Smooth muscle cell (in vitro differentiated cells): Measurements from ENCODE around the gene ACOT12. TPM values are rescaled to one million over a fixed set of nuclear protein-coding genes. Genes with fewer than 3 reads are reported as not detected.

Experiments used
- DNase-seq: peaks from one replicate; lab custom pipeline; 2025; ENCODE audit not compliant: unreplicated experiment; lab: John Stamatoyannopoulos, UW
- H2AFZ ChIP-seq: fragments of 200-600 bp; sonication (generic); 2 replicates; pipeline ENCODE4 v1.6.0; 2016; ENCODE audit warnings: antibody characterized with exemption, low read depth, mild to moderate bottlenecking
- H3F3A ChIP-seq: fragments of 200-600 bp; sonication (generic); 2 replicates; pipeline ENCODE4 v1.6.0; 2017; ENCODE audit warnings: antibody characterized with exemption, low read depth
- H3K27ac ChIP-seq: fragments of 200-600 bp; sonication (generic); 2 replicates; pipeline ENCODE4 v1.5.1; 2016; ENCODE audit warnings: low read depth, mild to moderate bottlenecking
- H3K27me3 ChIP-seq: fragments of 200-600 bp; sonication (generic); 2 replicates; pipeline ENCODE4 v1.6.1; 2016; ENCODE audit warnings: low read depth, mild to moderate bottlenecking
- H3K36me3 ChIP-seq: fragments of 200-600 bp; sonication (generic); 2 replicates; pipeline ENCODE4 v1.5.1; 2016; ENCODE audit warnings: low read depth
- H3K4me1 ChIP-seq: fragments of 200-600 bp; sonication (generic); 2 replicates; pipeline ENCODE4 v1.5.1; 2016; ENCODE audit warnings: low read depth
- H3K4me2 ChIP-seq: fragments of 200-600 bp; sonication (generic); 2 replicates; pipeline ENCODE4 v1.6.0; 2016; ENCODE audit warnings: mild to moderate bottlenecking
- H3K4me3 ChIP-seq: fragments of 200-600 bp; sonication (generic); 2 replicates; pipeline ENCODE4 v1.5.1; 2016; ENCODE audit warnings: mild to moderate bottlenecking
- H3K79me2 ChIP-seq: fragments of 200-600 bp; sonication (generic); 2 replicates; pipeline ENCODE4 v1.6.0; 2016; ENCODE audit warnings: low read depth, mild to moderate bottlenecking
- H3K9ac ChIP-seq: fragments of 200-600 bp; sonication (generic); 2 replicates; pipeline ENCODE4 v1.6.0; 2016; ENCODE audit warnings: low read depth
- H3K9me3 ChIP-seq: fragments of 200-600 bp; sonication (generic); replicated peaks from 2 replicates; pipeline ENCODE4 v1.5.1; 2016; ENCODE audit warnings: low read depth
- H4K20me1 ChIP-seq: fragments of 200-600 bp; sonication (generic); 2 replicates; pipeline ENCODE4 v1.6.0; 2016; ENCODE audit warnings: low read depth
- CTCF ChIP-seq: fragments of 200-600 bp; sonication (generic); IDR thresholded peaks from 2 replicates; pipeline ENCODE4 v1.5.1; 2017; ENCODE audit warnings: borderline replicate concordance, mild to moderate bottlenecking, antibody characterized with exemption; ENCODE audit not compliant: insufficient read depth, poor library complexity, severe bottlenecking
- WGBS: methylation state at CpG from one replicate; pipeline ENCODE4 v1.1.7; 2016; ENCODE audit warnings: low lambda C conversion rate; 5-methylcytosine and 5-hydroxymethylcytosine counted together
- polyA plus RNA-seq: library from polyadenylated mRNA; unstranded; fragments of >200 nt; fragmentation: Nextera tagmentation; extraction: Ambion mirVana; gene quantifications from 2 replicates; pipeline ENCODE4 v1.2.1, GENCODE V29; 2016
- total RNA-seq: library from RNA; depleted of rRNA; stranded (reverse); fragments of >200 nt; gene quantifications from 2 replicates; pipeline ENCODE4 v1.2.3, GENCODE V29; 2014

ACOT12 gene
- total and polyA plus RNA-seq, 2 experiments from 2014 or later: not detected

DNA sequence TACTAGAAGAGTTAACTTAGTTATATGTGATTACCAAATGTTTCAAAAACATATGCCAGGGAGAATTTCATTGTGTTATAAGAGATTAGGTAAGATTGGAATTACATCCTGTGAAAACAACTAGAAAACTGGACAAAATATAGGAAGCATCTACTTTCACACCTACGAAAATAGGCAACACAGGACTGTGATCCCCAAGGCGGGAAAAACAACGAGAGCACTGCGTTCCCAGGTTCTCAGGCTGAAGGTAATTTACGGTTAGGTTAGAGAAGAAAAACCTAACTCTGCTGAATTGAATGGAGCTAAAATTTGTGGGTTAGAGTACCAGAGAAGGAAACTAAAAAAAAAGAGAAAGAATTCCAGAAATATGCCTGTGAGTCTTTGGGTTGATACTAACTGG lies 28.4 kb downstream of the ACOT12 start:
- no peak for TF ChIP-seq CTCF
- Histone ChIP-seq H3K36me3 (no peaks in the 10 kb centered on the region), H2AFZ (no peak overlapping the region), H3K4me2 (no peak overlapping the region), H3K9ac (no peak overlapping the region), H3K4me1 (no peaks in the 10 kb centered on the region), H3K79me2 (no peaks in the 10 kb centered on the region), H3F3A (no peaks in the 10 kb centered on the region), H3K4me3 (no peak overlapping the region), H3K27me3 (no peaks in the 10 kb centered on the region), H3K9me3 (no peaks in the 10 kb centered on the region), H3K27ac (no peak overlapping the region), H4K20me1 (no peaks in the 10 kb centered on the region)
- DNase-seq: no peak
- WGBS: 89% methylated on average over 5 of the region's 5 CpGs

GRCh38 chr5:81363093-81363871 lies 30.7 kb downstream of the ACOT12 start:
- no peak for TF ChIP-seq CTCF
- 88% methylated on average over 4 of the region's 4 CpGs for whole genome bisulfite sequencing
- H3K4me1 ChIP-seq: peaks cover 3% of the 10 kb centered on the region

DNA sequence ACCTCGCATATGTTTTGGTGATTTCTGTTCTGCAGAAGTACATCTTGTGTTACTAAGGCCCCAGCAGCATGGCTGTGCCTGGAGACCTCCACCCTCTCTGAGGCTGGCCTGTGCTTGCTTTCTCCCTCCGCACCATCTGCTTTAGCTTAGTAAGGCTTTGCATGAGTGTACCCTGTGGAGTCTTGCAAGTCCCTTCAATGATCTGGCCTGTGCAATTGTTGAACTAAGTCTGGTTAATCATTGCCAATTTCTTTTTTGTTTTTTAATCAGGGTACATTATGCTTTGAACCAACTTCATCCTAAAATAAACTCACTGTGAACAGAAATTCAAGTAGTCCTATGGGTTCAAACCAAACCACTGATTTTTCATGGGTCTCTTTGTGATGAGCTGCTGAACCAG lies 32.3 kb downstream of the ACOT12 start:
- WGBS: 97% methylated on average over 2 of the region's 2 CpGs

More at GRCh38 chr5:81363093-81363871, 30.7 kb downstream of the ACOT12 start:
- no peak for DNase-seq
- Histone ChIP-seq H3K9me3 (no peaks in the 10 kb centered on the region), H3F3A (no peaks in the 10 kb centered on the region), H4K20me1 (no peaks in the 10 kb centered on the region), H3K27me3 (no peaks in the 10 kb centered on the region), H3K36me3 (no peaks in the 10 kb centered on the region), H3K79me2 (no peaks in the 10 kb centered on the region), H3K9ac (no peak overlapping the region), H2AFZ (no peak overlapping the region), H3K27ac (no peak overlapping the region), H3K4me3 (no peak overlapping the region), H3K4me2 (no peak overlapping the region)

More for the DNA sequence above, 32.3 kb downstream of the ACOT12 start:
- H2AFZ ChIP-seq: no peak overlapping the region
- no peaks in the 10 kb centered on the region for H3K9me3 ChIP-seq
- TF ChIP-seq CTCF: no peak
- no peaks in the 10 kb centered on the region for H3K79me2 ChIP-seq
- H3K36me3 ChIP-seq: no peaks in the 10 kb centered on the region
- no peak overlapping the region for H3K4me3 ChIP-seq
- no peaks in the 10 kb centered on the region for H3K27me3 ChIP-seq
- H3F3A ChIP-seq: no peaks in the 10 kb centered on the region
- peaks cover 3% of the 10 kb centered on the region for H3K4me1 ChIP-seq
- no peak for DNase-seq
- H4K20me1 ChIP-seq: no peaks in the 10 kb centered on the region
- no peak overlapping the region for H3K9ac ChIP-seq
- H3K27ac ChIP-seq: no peak overlapping the region
- H3K4me2 ChIP-seq: no peak overlapping the region
